Measurements from ENCODE around the gene KIR3DL2.
"Not testable (repeated sequence)": the region's sequence is repeated elsewhere in the genome, so short reads cannot be mapped to it uniquely, and the experiment has no call there.

Gene KIR3DL2

GRCh38 chr19:54894106-54894505, 43.9 kb downstream of the KIR3DL2 start:
- not testable (repeated sequence) for H3K4me1 ChIP-seq (ENCODE audit: control insufficient read depth, insufficient read depth, low read length); H3K27me3 ChIP-seq (ENCODE audit: control insufficient read depth, insufficient read depth, low read length); H3K27ac ChIP-seq (ENCODE audit: low read length); H3K9me3 ChIP-seq (ENCODE audit: control insufficient read depth, insufficient read depth, low read length); H3K4me3 ChIP-seq (ENCODE audit: low read length); H3K36me3 ChIP-seq (ENCODE audit: control insufficient read depth, insufficient read depth, low read length); DNase-seq (ENCODE audit: low read depth, low spot score)
- WGBS (ENCODE audit: insufficient coverage, insufficient read length): no CpG with 5 or more reads among the region's 16 CpGs

DNA sequence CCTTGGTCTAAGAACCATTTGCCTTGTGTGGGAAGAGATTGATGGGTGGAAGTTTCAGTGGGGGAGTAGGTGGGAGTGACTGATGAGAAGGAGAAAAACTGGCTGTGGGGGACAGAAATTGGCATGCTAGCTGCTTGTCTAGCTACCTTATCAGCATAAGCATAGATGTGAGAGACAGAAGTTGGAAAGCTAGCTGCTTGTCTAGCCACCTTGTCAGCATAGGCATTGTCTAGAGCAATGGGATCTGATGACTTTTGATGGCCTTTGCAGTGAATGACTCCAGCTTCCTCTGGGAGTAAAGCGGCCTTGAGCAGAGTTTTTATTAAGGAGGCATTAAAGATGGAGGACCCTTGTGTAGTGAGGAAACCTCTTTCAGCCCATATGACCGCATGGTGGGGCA, 45.8 kb downstream of the KIR3DL2 start:
- no peak for DNase-seq (ENCODE audit: low read depth, low spot score)
- no peaks in the 10 kb centered on the region for H3K27me3 ChIP-seq (ENCODE audit: control insufficient read depth, insufficient read depth, low read length)
- H3K4me3 ChIP-seq (ENCODE audit: low read length): no peak overlapping the region
- peaks cover 1% of the 10 kb centered on the region for H3K9me3 ChIP-seq (ENCODE audit: control insufficient read depth, insufficient read depth, low read length)
- no peak overlapping the region for H3K27ac ChIP-seq (ENCODE audit: low read length)
- H3K36me3 ChIP-seq (ENCODE audit: control insufficient read depth, insufficient read depth, low read length): no peaks in the 10 kb centered on the region
- H3K4me1 ChIP-seq (ENCODE audit: control insufficient read depth, insufficient read depth, low read length): no peaks in the 10 kb centered on the region
- WGBS (ENCODE audit: insufficient coverage, insufficient read length): no CpG with 5 or more reads among the region's 2 CpGs

DNA sequence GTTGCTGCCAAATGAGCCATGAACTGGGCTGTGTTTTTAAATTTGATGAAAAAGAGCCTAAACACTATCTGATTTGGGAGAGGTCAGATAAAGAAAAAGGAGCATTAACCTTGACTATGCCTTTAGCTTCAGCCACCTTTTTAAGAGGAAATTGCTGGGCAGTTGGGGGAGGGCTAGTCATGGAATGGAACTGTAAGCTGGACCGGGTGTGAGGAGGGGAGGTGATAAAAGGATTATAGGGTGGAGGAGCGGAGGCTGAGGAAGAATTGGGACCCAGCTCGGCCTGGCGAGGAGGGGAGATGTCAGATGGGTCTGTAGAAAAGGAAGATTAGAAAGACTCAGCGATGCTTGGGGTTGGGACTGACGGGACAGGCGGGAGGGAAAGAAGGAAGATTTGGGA, 48.4 kb downstream of the KIR3DL2 start:
- not testable (repeated sequence) for H3K27me3 ChIP-seq (ENCODE audit: control insufficient read depth, insufficient read depth, low read length); H3K9me3 ChIP-seq (ENCODE audit: control insufficient read depth, insufficient read depth, low read length); DNase-seq (ENCODE audit: low read depth, low spot score); H3K4me3 ChIP-seq (ENCODE audit: low read length); H3K4me1 ChIP-seq (ENCODE audit: control insufficient read depth, insufficient read depth, low read length); H3K36me3 ChIP-seq (ENCODE audit: control insufficient read depth, insufficient read depth, low read length); H3K27ac ChIP-seq (ENCODE audit: low read length)
- WGBS (ENCODE audit: insufficient coverage, insufficient read length): no CpG with 5 or more reads among the region's 7 CpGs

GRCh38 chr19:54899646-54900045, 49.4 kb downstream of the KIR3DL2 start:
- WGBS (ENCODE audit: insufficient coverage, insufficient read length): no CpG with 5 or more reads among the region's 9 CpGs
- H3K36me3 ChIP-seq (ENCODE audit: control insufficient read depth, insufficient read depth, low read length); DNase-seq (ENCODE audit: low read depth, low spot score); H3K27ac ChIP-seq (ENCODE audit: low read length); H3K27me3 ChIP-seq (ENCODE audit: control insufficient read depth, insufficient read depth, low read length); H3K4me1 ChIP-seq (ENCODE audit: control insufficient read depth, insufficient read depth, low read length); H3K9me3 ChIP-seq (ENCODE audit: control insufficient read depth, insufficient read depth, low read length); H3K4me3 ChIP-seq (ENCODE audit: low read length): not testable (repeated sequence)

- H3K36me3 ChIP-seq (ENCODE audit: control insufficient read depth, insufficient read depth, low read length); DNase-seq (ENCODE audit: low read depth, low spot score); H3K27ac ChIP-seq (ENCODE audit: low read length); H3K27me3 ChIP-seq (ENCODE audit: control insufficient read depth, insufficient read depth, low read length); H3K9me3 ChIP-seq (ENCODE audit: control insufficient read depth, insufficient read depth, low read length); H3K4me3 ChIP-seq (ENCODE audit: low read length); H3K4me1 ChIP-seq (ENCODE audit: control insufficient read depth, insufficient read depth, low read length): not testable (repeated sequence)
- no CpG with 5 or more reads among the region's 8 CpGs for WGBS (ENCODE audit: insufficient coverage, insufficient read length)
These were observed 50.9 kb downstream of the KIR3DL2 start for GRCh38 chr19:54901153-54901552.

GRCh38 chr19:54902061-54902460, 51.8 kb downstream of the KIR3DL2 start:
- WGBS (ENCODE audit: insufficient coverage, insufficient read length): no CpG with 5 or more reads among the region's 3 CpGs
- no peaks in the 10 kb centered on the region for H3K27me3 ChIP-seq (ENCODE audit: control insufficient read depth, insufficient read depth, low read length)
- H3K27ac ChIP-seq (ENCODE audit: low read length): no peak overlapping the region
- peaks cover 5% of the 10 kb centered on the region for H3K9me3 ChIP-seq (ENCODE audit: control insufficient read depth, insufficient read depth, low read length)
- H3K4me3 ChIP-seq (ENCODE audit: low read length): no peak overlapping the region
- no peak for DNase-seq (ENCODE audit: low read depth, low spot score)
- H3K4me1 ChIP-seq (ENCODE audit: control insufficient read depth, insufficient read depth, low read length): no peaks in the 10 kb centered on the region
- no peaks in the 10 kb centered on the region for H3K36me3 ChIP-seq (ENCODE audit: control insufficient read depth, insufficient read depth, low read length)

GRCh38 chr19:54903303-54903702, 53.1 kb downstream of the KIR3DL2 start:
- H3K27ac ChIP-seq (ENCODE audit: low read length): no peak overlapping the region
- H3K36me3 ChIP-seq (ENCODE audit: control insufficient read depth, insufficient read depth, low read length): no peaks in the 10 kb centered on the region
- no peaks in the 10 kb centered on the region for H3K27me3 ChIP-seq (ENCODE audit: control insufficient read depth, insufficient read depth, low read length)
- peaks cover 5% of the 10 kb centered on the region for H3K9me3 ChIP-seq (ENCODE audit: control insufficient read depth, insufficient read depth, low read length)
- no peak for DNase-seq (ENCODE audit: low read depth, low spot score)
- no peaks in the 10 kb centered on the region for H3K4me1 ChIP-seq (ENCODE audit: control insufficient read depth, insufficient read depth, low read length)
- no CpG with 5 or more reads among the region's 6 CpGs for WGBS (ENCODE audit: insufficient coverage, insufficient read length)
- no peak overlapping the region for H3K4me3 ChIP-seq (ENCODE audit: low read length)

DNA sequence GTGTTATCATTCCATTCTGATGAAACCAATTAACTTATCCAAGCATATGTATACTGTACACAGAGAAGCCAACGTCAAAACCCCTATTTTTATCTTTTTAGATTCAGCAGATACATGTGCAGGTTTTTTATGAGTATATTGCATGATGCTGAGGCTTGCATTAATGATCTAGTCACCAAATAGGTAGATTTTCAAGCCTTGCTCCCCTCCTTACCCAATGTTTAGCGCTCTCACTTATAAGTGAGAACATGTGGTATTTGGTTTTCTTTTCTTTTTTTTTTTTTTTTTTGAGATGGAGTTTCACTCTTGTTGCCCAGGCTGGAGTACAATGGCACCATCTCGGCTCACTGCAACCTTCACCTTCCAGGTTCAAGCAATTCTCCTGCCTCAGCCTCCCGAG, 54.0 kb downstream of the KIR3DL2 start:
- not testable (repeated sequence) for H3K27ac ChIP-seq (ENCODE audit: low read length); H3K27me3 ChIP-seq (ENCODE audit: control insufficient read depth, insufficient read depth, low read length); H3K36me3 ChIP-seq (ENCODE audit: control insufficient read depth, insufficient read depth, low read length); H3K4me1 ChIP-seq (ENCODE audit: control insufficient read depth, insufficient read depth, low read length); DNase-seq (ENCODE audit: low read depth, low spot score); H3K9me3 ChIP-seq (ENCODE audit: control insufficient read depth, insufficient read depth, low read length); H3K4me3 ChIP-seq (ENCODE audit: low read length)
- WGBS (ENCODE audit: insufficient coverage, insufficient read length): no CpG with 5 or more reads among the region's 4 CpGs

DNA sequence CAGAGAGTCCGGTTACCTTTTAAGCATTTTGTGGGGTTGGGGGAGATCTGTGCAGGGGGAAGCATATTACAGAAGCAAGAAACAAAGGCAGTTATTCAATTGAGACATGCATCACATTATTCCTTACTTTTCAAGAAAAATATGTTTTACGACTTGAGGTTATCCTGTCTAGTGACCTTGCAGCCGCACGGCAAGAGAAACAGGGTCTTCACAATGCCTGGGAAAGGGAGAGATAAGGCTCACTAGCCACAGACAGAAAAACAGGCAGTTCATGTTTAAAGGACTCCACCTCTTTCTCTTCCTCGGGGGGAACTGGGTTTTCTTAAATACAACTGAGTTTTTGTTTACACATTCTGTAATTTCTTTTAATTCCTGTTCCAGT, 55.2 kb downstream of the KIR3DL2 start:
- Histone ChIP-seq H3K9me3 (ENCODE audit: control insufficient read depth, insufficient read depth, low read length) (peaks cover 7% of the 10 kb centered on the region), H3K4me3 (ENCODE audit: low read length) (no peak overlapping the region), H3K27me3 (ENCODE audit: control insufficient read depth, insufficient read depth, low read length) (no peaks in the 10 kb centered on the region), H3K4me1 (ENCODE audit: control insufficient read depth, insufficient read depth, low read length) (no peaks in the 10 kb centered on the region), H3K36me3 (ENCODE audit: control insufficient read depth, insufficient read depth, low read length) (no peaks in the 10 kb centered on the region), H3K27ac (ENCODE audit: low read length) (no peak overlapping the region)
- DNase-seq (ENCODE audit: low read depth, low spot score): no peak
- WGBS (ENCODE audit: insufficient coverage, insufficient read length): no CpG with 5 or more reads among the region's 5 CpGs

- Histone ChIP-seq H3K27me3 (ENCODE audit: control insufficient read depth, insufficient read depth, low read length) (no peaks in the 10 kb centered on the region), H3K27ac (ENCODE audit: low read length) (no peak within 1 kb of the TSS), H3K4me3 (ENCODE audit: low read length) (no peak within 1 kb of the TSS), H3K36me3 (ENCODE audit: control insufficient read depth, insufficient read depth, low read length) (no peaks in the 10 kb centered on the region), H3K9me3 (ENCODE audit: control insufficient read depth, insufficient read depth, low read length) (peaks cover 7% of the 10 kb centered on the region), H3K4me1 (ENCODE audit: control insufficient read depth, insufficient read depth, low read length) (no peaks in the 10 kb centered on the region)
- no peak for DNase-seq (ENCODE audit: low read depth, low spot score)
- WGBS (ENCODE audit: insufficient coverage, insufficient read length): no CpG with 5 or more reads among the region's 22 CpGs
These were observed 55.7 kb downstream of the KIR3DL2 start, which contains the start of gene NCR1 for GRCh38 chr19:54905803-54906511. Gene NCR1 (plus strand): TSS chr19:54906148. CDS start chr19:54906188, 40 bp downstream.

- Histone ChIP-seq H3K36me3 (ENCODE audit: control insufficient read depth, insufficient read depth, low read length) (no peaks in the 10 kb centered on the region), H3K27ac (ENCODE audit: low read length) (no peak overlapping the region), H3K4me3 (ENCODE audit: low read length) (no peak overlapping the region), H3K9me3 (ENCODE audit: control insufficient read depth, insufficient read depth, low read length) (peaks cover 7% of the 10 kb centered on the region), H3K4me1 (ENCODE audit: control insufficient read depth, insufficient read depth, low read length) (no peaks in the 10 kb centered on the region), H3K27me3 (ENCODE audit: control insufficient read depth, insufficient read depth, low read length) (no peaks in the 10 kb centered on the region)
- no CpG with 5 or more reads among the region's 7 CpGs for WGBS (ENCODE audit: insufficient coverage, insufficient read length)
- no peak for DNase-seq (ENCODE audit: low read depth, low spot score)
These were observed 56.6 kb downstream of the KIR3DL2 start for GRCh38 chr19:54906819-54907218.

All from iPS DF 6.9 (cell line).